GM20431 (cell line): Measurements from ENCODE around the gene ALKBH5.

Experiments
- in situ Hi-C: fragments of 300-500 bp; cut with MseI, MboI; formaldehyde crosslinking; loops from one replicate; pipeline ENCODE4 v1.15.0; 2020; ENCODE audit warnings: low sequenced_read_pairs; ENCODE audit not compliant: unreplicated experiment

The ALKBH5 gene

DNA sequence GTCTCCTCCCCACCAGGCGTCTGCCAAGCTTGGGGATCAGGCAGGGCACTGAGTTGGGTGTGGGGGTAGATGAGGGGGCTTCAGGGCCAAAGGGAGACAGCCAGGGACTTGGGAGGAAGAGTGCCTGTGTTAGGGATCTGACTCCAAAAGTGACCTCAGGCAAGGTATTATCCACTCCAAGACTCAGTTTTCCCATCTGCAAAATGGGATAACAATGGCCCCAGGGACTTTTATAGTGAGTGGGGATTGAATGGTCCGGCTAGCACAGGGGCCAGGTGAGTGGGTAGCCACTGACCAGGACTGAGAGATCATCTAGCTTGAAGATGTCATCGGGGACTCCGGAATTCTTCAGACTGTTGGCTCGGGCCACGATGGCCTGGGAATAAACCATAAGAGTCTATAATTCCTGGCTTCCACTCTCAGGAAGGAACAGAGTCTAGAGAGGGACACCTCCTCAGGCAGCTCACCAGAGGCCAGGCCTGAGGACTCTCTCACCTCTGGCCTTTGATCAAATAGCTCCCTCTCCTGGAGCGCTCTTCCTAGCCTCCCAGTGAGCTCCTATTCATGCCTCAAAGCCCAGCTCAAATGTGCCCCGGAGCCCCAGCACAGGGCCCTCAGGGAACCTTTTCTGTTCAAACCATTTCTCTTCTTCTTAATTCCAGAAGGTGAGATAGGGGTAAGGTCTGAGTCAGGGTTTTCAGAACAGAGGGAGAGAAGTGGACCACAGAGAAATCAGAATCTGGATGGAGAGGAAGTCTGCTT lies 71.4 kb downstream of the ALKBH5 start:
- in situ Hi-C loops: no loop called here

DNA sequence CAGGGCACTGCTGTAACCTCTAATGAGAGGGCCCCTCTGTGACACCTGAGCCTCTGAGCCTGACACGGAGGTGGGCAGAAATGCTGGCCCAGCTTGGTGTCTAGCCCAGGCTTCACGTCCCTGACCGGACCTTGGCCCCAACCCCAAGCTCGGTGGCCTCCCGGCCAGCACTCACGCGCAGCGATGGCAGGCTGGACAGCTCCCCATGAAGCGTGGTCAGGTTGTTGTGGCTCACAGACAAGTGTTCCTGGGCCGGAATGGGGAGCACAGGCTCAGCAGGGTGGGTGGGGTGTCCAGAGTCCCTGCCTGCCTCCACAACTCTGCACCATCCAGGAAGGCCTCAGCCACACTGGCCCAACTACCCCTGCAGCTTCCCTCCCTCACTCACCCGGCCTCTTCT lies 72.7 kb downstream of the ALKBH5 start:
- in situ Hi-C loops: no loop called here

DNA sequence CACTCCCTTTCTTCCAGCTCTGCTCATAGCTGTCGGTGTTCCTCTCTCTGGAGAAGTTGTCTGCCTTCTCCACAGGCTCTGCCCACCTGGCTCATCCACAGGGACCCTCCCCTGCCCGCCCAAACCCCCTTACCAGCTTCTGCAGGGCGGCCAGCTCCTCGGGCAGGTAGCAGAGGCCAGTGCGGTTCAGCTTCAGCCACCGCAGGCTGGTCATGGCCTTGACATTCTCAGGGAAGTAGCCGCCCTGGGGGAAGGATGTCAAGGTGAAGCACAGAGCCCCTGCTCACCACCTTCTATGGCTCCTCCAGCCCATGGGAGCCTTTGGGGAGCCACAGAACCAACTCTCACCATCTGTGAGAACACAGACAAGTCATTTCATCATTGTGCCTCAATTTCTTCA lies 73.1 kb downstream of the ALKBH5 start:
- in situ Hi-C loops: no loop called here

DNA sequence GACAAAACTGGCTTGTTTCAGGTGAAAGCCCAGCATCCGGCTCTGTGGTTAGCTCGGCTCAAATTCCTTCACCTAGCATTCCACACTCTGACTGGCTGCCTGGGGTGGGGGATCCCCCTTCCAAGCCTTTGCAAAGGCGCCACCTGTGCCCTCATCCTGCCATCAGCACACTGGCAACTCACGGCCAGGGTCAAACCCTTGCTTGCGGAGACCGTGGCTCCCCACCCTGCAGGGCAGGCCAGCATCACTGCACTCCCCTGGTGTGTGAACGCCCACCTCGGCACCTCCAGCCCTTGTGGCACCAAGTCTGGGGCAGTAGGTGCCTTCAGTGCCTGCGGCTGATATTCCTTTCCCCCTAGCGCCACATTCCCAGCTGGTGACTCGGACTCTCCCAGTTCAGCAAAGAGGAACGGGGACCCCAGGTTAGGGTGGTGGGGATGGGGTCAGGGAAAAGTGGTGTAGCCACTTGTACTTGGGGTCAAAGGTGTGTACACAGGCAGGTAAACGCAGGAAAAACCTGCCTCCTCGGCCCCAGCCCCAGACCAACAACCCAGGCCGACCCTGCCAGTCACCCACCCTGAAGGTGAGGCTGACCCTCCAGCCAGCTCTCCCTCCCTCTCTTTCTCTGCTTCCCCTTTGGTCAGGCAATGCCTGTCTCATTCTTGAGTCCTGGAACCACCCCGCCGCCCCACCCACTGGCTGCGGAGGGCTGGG lies 73.8 kb downstream of the ALKBH5 start:
- in situ Hi-C loops: no loop called here

DNA sequence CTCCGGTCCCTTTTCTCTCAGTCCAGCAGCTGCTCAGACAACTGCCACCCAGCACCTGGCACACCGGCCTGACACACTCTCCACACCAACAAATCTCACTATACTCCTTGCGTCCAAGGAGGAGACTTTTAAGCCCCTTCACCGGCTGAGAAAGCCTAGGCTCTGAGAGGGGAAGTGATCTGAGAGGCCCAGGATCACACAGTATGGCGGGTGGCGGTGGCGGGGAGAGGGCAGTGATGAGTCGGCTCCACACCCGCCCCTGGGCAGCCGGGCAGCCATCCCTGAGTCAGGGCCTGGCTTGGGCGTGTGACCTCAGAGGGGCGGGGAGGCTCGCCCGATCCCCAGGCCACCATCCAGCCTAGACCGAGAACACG lies 74.3 kb downstream of the ALKBH5 start:
- in situ Hi-C loops: no loop called here

DNA sequence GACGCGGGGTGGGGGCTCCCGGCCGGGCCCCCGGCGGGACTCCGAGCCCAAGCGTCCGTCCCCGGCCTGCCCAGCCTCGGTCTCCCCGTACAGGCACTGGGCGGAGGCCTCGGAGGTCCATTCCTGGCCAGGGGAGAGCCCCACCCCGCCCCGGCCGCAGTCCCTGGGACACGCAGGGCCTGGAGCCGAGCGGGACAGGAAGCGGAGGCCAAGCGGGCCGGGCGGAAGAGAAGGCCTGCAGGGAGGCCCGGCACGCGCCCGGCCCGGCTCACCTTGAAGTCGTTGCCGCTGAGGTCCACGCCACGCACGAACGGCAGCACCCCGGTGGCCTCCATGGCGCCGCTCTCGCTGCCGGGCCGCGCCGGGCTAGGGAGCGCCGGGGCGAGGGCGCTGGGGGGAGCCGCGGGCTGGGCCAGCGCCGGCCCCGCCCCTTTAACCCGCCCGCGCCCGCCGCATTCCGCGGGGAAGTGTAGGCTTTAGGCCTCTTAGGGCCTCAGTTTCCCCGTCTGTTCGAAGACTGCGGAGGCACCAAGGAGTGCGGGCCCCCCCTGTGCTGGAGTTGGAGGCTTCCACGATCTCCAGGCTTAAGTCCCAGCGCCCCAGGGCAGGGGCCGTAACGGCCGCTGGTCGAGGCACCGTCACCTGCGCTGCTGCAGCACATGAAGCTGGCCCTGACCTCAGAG lies 74.9 kb downstream of the ALKBH5 start, which contains the start of gene FLII:
FLII (minus strand) TSS at position 383 of the 683 bp plus-strand sequence; CDS start at position 335, 48 bp downstream.
- in situ Hi-C loops: no loop called here
